ENCODE data around the gene DPYSL3. TPM values are rescaled to one million over a fixed set of nuclear protein-coding genes. Genes with fewer than 3 reads are reported as not detected.
"Not testable (repeated sequence)": the region's sequence is repeated elsewhere in the genome, so short reads cannot be mapped to it uniquely, and the experiment has no call there.

DPYSL3 gene
- total RNA-seq, 1 donor: 161 TPM

GRCh38 chr5:147372191-147372590 is 137.7 kb downstream of the DPYSL3 start:
- no peak for TF ChIP-seq CTCF (IDR thresholded peaks at IDR 0.05; ENCODE audit: insufficient read depth, low read depth, low read length)
- H3K4me3 ChIP-seq (ENCODE audit: low read depth, low read length): no peak overlapping the region
- DNase-seq (ENCODE audit: low read depth): no peak

- DNase-seq (ENCODE audit: low read depth): no peak
- no peak overlapping the region for H3K4me3 ChIP-seq (ENCODE audit: low read depth, low read length)
- TF ChIP-seq CTCF (IDR thresholded peaks at IDR 0.05; ENCODE audit: insufficient read depth, low read depth, low read length): no peak
These were observed 138.6 kb downstream of the DPYSL3 start for GRCh38 chr5:147371290-147371689.

- DNase-seq (ENCODE audit: low read depth): no peak
- TF ChIP-seq CTCF (IDR thresholded peaks at IDR 0.05; ENCODE audit: insufficient read depth, low read depth, low read length): peak; percentile 42
- no peak overlapping the region for H3K4me3 ChIP-seq (ENCODE audit: low read depth, low read length)
These were observed 140.0 kb downstream of the DPYSL3 start for GRCh38 chr5:147369742-147370374.

- H3K4me3 ChIP-seq (ENCODE audit: low read depth, low read length); DNase-seq (ENCODE audit: low read depth): not testable (repeated sequence)
These were observed 142.5 kb downstream of the DPYSL3 start for GRCh38 chr5:147367381-147367780.

GRCh38 chr5:147361441-147362175 is 148.3 kb downstream of the DPYSL3 start:
- TF ChIP-seq CTCF (IDR thresholded peaks at IDR 0.05; ENCODE audit: insufficient read depth, low read depth, low read length): no peak
- DNase-seq (ENCODE audit: low read depth): no peak
- no peak overlapping the region for H3K4me3 ChIP-seq (ENCODE audit: low read depth, low read length)

- DNase-seq (ENCODE audit: low read depth): no peak
- TF ChIP-seq CTCF (IDR thresholded peaks at IDR 0.05; ENCODE audit: insufficient read depth, low read depth, low read length): no peak
- no peak overlapping the region for H3K4me3 ChIP-seq (ENCODE audit: low read depth, low read length)
These were observed 149.1 kb downstream of the DPYSL3 start for GRCh38 chr5:147360816-147361215.

- TF ChIP-seq CTCF (IDR thresholded peaks at IDR 0.05; ENCODE audit: insufficient read depth, low read depth, low read length): no peak
- DNase-seq (ENCODE audit: low read depth): no peak
- no peak overlapping the region for H3K4me3 ChIP-seq (ENCODE audit: low read depth, low read length)
These were observed 150.3 kb downstream of the DPYSL3 start for GRCh38 chr5:147359581-147359980.
